Fibroblast of pulmonary artery (primary cell): ENCODE measurements around the gene CLIP1.
A peak's percentile ranks its signal among the peaks of the same experiment; 100 is the strongest.
"Not testable (repeated sequence)": the region's sequence is repeated elsewhere in the genome, so short reads cannot be mapped to it uniquely, and the experiment has no call there.

ENCODE experiments used
- DNase-seq: peaks from one replicate; pipeline ENCODE4 v3.0.0-alpha.2; 2010; ENCODE audit warnings: low read depth
- H3K4me3 ChIP-seq: replicated peaks from 2 replicates; pipeline ENCODE4 v1.5.1; 2011; ENCODE audit warnings: low read depth, mild to moderate bottlenecking, control low read depth, low read length, moderate library complexity
- CTCF ChIP-seq: IDR thresholded peaks from 2 replicates; pipeline ENCODE4 v1.5.1; 2011; ENCODE audit warnings: mild to moderate bottlenecking, control low read depth, low read length, inconsistent platforms; ENCODE audit errors: missing control alignments

Gene CLIP1

GRCh38 chr12:122374707-122375106, 47.8 kb downstream of the CLIP1 start:
- TF ChIP-seq CTCF = no peak
- no peak overlapping the region for H3K4me3 ChIP-seq
- peak; percentile 31 for DNase-seq

GRCh38 chr12:122371475-122372045, 50.9 kb downstream of the CLIP1 start:
- no peak for TF ChIP-seq CTCF
- no peak overlapping the region for H3K4me3 ChIP-seq
- no peak for DNase-seq

- TF ChIP-seq CTCF = no peak
- peak; percentile 59 for DNase-seq
- no peak overlapping the region for H3K4me3 ChIP-seq
Observed at GRCh38 chr12:122368361-122369073, 54.0 kb downstream of the CLIP1 start.

GRCh38 chr12:122367632-122368031, 54.8 kb downstream of the CLIP1 start:
- DNase-seq, H3K4me3 ChIP-seq: not testable (repeated sequence)

GRCh38 chr12:122366685-122367475, 55.6 kb downstream of the CLIP1 start:
- no peak for TF ChIP-seq CTCF
- DNase-seq = peak; percentile 94
- H3K4me3 ChIP-seq = no peak overlapping the region

- not testable (repeated sequence) for H3K4me3 ChIP-seq, DNase-seq
Observed at GRCh38 chr12:122365226-122365625, 57.2 kb downstream of the CLIP1 start.

GRCh38 chr12:122363782-122364181, 58.7 kb downstream of the CLIP1 start:
- no peak overlapping the region for H3K4me3 ChIP-seq
- no peak for TF ChIP-seq CTCF
- no peak for DNase-seq
